ENCODE data around the gene SPTBN2. TPM values are rescaled to one million over a fixed set of nuclear protein-coding genes. Genes with fewer than 3 reads are reported as not detected.
"Not testable (repeated sequence)": the region's sequence is repeated elsewhere in the genome, so short reads cannot be mapped to it uniquely, and the experiment has no call there.

The SPTBN2 gene
- total RNA-seq: 73.2 TPM

- no peak for DNase-seq
Measured at GRCh38 chr11:66728693-66729385, at the start of gene SPTBN2. Gene SPTBN2, minus strand, starts transcription at chr11:66729216. Its CDS starts 7,976 bp downstream, at chr11:66721240.

GRCh38 chr11:66768818-66769217, 39.8 kb upstream of the SPTBN2 start:
- no peak for DNase-seq

GRCh38 chr11:66768088-66768521, 39.1 kb upstream of the SPTBN2 start:
- no peak for DNase-seq

GRCh38 chr11:66767666-66768065, 38.6 kb upstream of the SPTBN2 start:
- DNase-seq: no peak

- DNase-seq: no peak
Measured at GRCh38 chr11:66766681-66767080, 37.7 kb upstream of the SPTBN2 start.

- no peak for DNase-seq
Measured at GRCh38 chr11:66762088-66762487, 33.1 kb upstream of the SPTBN2 start.

- DNase-seq: no peak
Measured at GRCh38 chr11:66752148-66752547, 23.1 kb upstream of the SPTBN2 start.

- DNase-seq: no peak
Measured at GRCh38 chr11:66749091-66749490, 20.1 kb upstream of the SPTBN2 start.

GRCh38 chr11:66747480-66747879, 18.5 kb upstream of the SPTBN2 start:
- no peak for DNase-seq

GRCh38 chr11:66745356-66746235, 16.6 kb upstream of the SPTBN2 start:
- no peak for DNase-seq

- peak; percentile 31 for DNase-seq
Measured at GRCh38 chr11:66744485-66745355, 15.7 kb upstream of the SPTBN2 start.

- no peak for DNase-seq
Measured at GRCh38 chr11:66743271-66743968, 14.4 kb upstream of the SPTBN2 start.

- DNase-seq: no peak
Measured at GRCh38 chr11:66741153-66741552, 12.1 kb upstream of the SPTBN2 start.

GRCh38 chr11:66739983-66740382, 11.0 kb upstream of the SPTBN2 start:
- DNase-seq: no peak

GRCh38 chr11:66734215-66734614, 5.2 kb upstream of the SPTBN2 start:
- DNase-seq: no peak

- DNase-seq: no peak
Measured at GRCh38 chr11:66729447-66729846, 431 bp upstream of the SPTBN2 start.

GRCh38 chr11:66728038-66728692, 851 bp downstream of the SPTBN2 start:
- no peak for DNase-seq

GRCh38 chr11:66727282-66728037, 1.6 kb downstream of the SPTBN2 start:
- DNase-seq: no peak

GRCh38 chr11:66725647-66726046, 3.4 kb downstream of the SPTBN2 start:
- DNase-seq: no peak

GRCh38 chr11:66725114-66725513, 3.9 kb downstream of the SPTBN2 start:
- no peak for DNase-seq

GRCh38 chr11:66724167-66724566, 4.8 kb downstream of the SPTBN2 start:
- DNase-seq: not testable (repeated sequence)
